HG02623 (cell line): Measurements from ENCODE around the gene LY86.

Experiments
- ATAC-seq: cut with Tn5 transposase; IDR thresholded peaks from one replicate; pipeline ENCODE4 v1.9.1; 2021; ENCODE audit warnings: moderate library complexity; ENCODE audit not compliant: unreplicated experiment

The LY86 gene

DNA sequence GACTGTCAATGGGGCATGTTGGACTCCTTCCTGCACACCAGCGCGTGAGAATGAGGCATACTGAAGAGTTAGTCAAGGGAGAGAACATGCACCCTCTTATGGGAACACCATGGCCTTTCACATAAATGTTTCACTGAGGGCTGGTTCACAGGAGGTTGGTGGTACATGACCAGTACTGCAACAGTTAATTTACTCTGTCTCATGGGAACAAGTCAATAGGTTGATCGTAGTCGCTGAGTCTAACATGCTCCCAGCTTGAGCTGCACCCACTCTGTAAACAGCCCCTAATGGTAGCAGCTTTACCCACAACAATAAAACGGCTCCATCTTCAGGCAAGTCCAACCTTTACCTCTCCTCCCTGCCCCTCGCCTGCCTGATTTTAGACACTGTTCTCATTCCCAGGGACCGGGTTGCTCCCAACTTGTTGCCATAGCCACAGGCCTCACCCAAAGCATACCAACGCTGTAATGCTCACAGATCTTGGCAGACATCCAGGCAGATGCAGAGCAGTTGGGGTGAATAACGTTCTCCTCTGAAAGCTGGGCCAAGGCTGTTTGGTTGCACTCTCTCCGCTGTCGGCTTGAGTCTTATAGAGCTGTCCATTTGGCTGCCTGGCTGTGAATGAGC is 111.3 kb downstream of the LY86 start:
- no peak for ATAC-seq

DNA sequence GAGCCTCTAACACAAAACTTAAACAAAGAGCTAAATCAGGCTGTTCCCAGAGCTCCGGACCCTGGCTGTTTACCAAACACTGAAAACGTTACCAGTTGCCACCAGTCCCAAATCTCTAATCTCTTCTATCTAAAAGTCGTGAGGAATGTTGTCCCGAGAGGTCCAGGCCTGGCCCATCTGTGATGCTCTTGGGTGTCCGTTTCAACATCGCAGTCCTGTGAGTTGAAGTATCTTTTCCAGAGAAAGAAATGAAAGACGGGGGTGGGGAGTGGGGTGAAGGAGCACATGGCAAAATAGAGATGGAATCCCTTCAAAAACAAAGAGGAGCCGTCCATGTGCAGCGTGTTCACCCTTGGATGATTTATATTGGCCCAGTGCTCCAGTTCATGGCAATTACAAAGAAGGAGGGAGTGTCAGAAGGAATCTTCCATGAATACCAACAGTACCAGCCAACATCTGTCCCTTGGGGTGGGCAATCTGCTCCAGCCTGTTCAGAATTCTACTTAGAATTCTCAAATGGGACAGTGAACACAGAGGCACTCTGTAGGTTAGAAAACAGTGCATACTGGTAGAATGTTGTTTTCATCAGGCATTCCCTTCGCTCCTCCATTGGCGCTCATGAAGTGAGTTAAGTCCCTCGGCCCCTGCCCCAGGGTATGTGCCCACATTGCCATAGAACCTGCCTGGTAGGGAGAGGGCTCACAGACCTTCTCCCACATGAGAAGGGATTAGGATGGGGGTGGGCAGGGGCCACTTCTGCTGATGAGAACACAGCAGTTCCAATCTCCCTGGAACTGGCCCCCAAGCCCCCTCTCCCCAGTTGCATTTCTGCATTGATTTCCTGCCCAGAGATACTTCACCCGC is 112.1 kb downstream of the LY86 start:
- ATAC-seq: no peak

DNA sequence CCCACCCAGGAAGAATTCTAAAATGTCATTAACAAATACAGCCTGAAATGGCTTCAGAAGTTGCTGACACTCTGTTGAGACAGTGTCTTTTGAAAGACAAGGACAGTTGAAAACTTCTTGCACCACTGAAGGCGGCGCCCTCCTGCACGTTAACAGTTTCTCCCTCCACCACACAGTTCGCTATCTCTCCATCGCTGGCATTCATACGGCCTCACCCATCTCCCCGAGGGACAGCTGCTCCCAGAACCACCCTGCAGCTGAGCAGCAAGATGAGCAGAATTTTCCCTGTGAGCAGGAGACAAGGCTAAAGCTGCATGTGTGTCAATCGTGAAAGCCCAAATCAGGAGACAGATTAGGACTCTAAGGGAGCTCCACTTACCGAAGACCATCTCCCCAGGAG is 113.3 kb downstream of the LY86 start:
- ATAC-seq: no peak

- ATAC-seq: no peak
Observed at GRCh38 chr6:6703699-6704098, 115.2 kb downstream of the LY86 start.
